ENCODE data around the gene TNS4. TPM values are rescaled to one million over a fixed set of nuclear protein-coding genes. Genes with fewer than 3 reads are reported as not detected.

The TNS4 gene
- total RNA-seq, 4 donors from 2014 or later, result 2.2 TPM; not detected in 3

DNA sequence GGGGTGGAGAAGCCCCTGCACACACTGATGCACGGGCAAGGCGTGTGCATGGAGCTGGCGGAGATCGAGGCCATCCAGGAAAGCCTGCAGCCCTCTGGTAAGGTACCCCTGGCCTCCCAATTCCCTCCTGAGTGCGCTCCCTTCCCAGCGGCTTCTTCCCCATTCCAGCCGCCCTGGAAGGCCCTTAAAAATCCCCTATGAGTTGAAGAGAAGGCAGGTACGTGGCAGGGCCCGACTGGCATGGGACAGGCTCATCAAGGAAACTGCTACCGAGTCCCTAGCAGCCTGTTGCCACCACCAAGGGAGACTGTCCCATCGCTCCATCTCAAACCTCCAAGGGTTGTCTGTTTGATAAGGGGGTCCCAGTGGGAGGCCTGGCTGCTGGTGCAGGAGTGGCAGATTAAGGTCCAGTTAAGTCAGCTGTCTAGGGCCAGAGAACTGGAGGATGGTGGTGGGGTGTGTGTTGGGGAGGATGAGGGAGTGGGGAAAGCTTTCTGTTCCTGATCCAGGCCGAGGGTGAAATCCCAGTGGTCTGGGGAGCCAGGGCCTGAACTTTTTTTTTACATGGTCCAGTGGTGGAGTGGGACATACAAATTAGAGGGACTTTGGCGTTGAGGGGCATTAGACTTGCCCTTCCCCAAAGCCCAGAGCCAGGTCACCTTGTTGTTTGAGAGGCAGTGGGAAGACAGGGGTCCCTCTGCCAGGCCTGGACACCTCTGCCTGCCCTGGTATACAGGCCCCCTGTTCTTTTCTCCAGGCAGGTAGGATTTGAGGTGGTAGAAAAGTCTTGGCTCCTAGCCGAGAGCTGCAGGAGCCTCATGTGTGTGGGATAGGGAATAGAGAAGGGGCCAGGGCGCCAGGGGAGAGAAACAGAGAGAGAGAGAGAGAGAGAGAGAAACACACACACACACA is 57.2 kb downstream of the TNS4 start:
- no peak for TF ChIP-seq POLR2A (IDR thresholded peaks at IDR 0.05)
- TF ChIP-seq EP300 (IDR thresholded peaks at IDR 0.05), result no peak
- no peak for TF ChIP-seq CTCF (IDR thresholded peaks at IDR 0.05)
- no peak for TF ChIP-seq POLR2AphosphoS5 (IDR thresholded peaks at IDR 0.05)
- ATAC-seq, result no peak
- H3K4me3 ChIP-seq, result peak overlapping the region; percentile 54 to 78
- 0 to 6% methylated on average over 3 of the region's 15 CpGs for WGBS, 2 donors (ENCODE audit: low coverage in 1 of 2)
- no peaks in the 10 kb centered on the region for H3K27me3 ChIP-seq
- no peaks in the 10 kb centered on the region for H3K9me3 ChIP-seq
- no peaks in the 10 kb centered on the region for H3K36me3 ChIP-seq
- peaks cover 14 to 76% (median 39%) of the 10 kb centered on the region in 3 donors for H3K4me1 ChIP-seq
- H3K27ac ChIP-seq, result peak overlapping the region; percentile 90 to 99 (median 97)

GRCh38 chr17:40443196-40443987 is 58.0 kb downstream of the TNS4 start, which contains the start of gene IGFBP4:
TSS of gene IGFBP4 (plus strand) at chr17:40443450. CDS start at chr17:40443736, 286 bp downstream.
- Histone ChIP-seq H3K4me1 (peaks cover 6 to 68% (median 31%) of the 10 kb centered on the region in 3 donors), H3K36me3 (no peaks in the 10 kb centered on the region), H3K27ac (peak within 1 kb of the TSS; percentile 90 to 99 (median 97)), H3K27me3 (no peaks in the 10 kb centered on the region), H3K4me3 (peak within 1 kb of the TSS; percentile 54 to 78), H3K9me3 (no peaks in the 10 kb centered on the region)
- TF ChIP-seq POLR2A (IDR thresholded peaks at IDR 0.05) (peak; percentile 85 to 89), CTCF (IDR thresholded peaks at IDR 0.05) (peak in 3 of 4 experiments; percentile 27 to 50 (median 49)), POLR2AphosphoS5 (IDR thresholded peaks at IDR 0.05) (peak; percentile 62), EP300 (IDR thresholded peaks at IDR 0.05) (no peak)
- no CpG with 5 or more reads among the region's 98 CpGs for WGBS, 2 donors (ENCODE audit: low coverage in 1 of 2)
- peak; percentile 76 for ATAC-seq

- Histone ChIP-seq H3K4me1 (peaks cover 4 to 63% (median 23%) of the 10 kb centered on the region in 3 donors), H3K4me3 (peak overlapping the region; percentile 54 to 78), H3K27me3 (no peaks in the 10 kb centered on the region), H3K9me3 (no peaks in the 10 kb centered on the region), H3K27ac (peak overlapping the region; percentile 90 to 99 (median 97)), H3K36me3 (no peaks in the 10 kb centered on the region)
- TF ChIP-seq POLR2A (IDR thresholded peaks at IDR 0.05) (no peak), POLR2AphosphoS5 (IDR thresholded peaks at IDR 0.05) (peak; percentile 9), CTCF (IDR thresholded peaks at IDR 0.05) (peak in 2 of 4 experiments; percentile 21 to 49), EP300 (IDR thresholded peaks at IDR 0.05) (no peak)
- 7 to 8% methylated on average over 9 to 15 of the region's 29 CpGs for WGBS, 2 donors (ENCODE audit: low coverage in 1 of 2)
- ATAC-seq, result peak; percentile 23
Measured at GRCh38 chr17:40442392-40443195, 58.8 kb downstream of the TNS4 start.

DNA sequence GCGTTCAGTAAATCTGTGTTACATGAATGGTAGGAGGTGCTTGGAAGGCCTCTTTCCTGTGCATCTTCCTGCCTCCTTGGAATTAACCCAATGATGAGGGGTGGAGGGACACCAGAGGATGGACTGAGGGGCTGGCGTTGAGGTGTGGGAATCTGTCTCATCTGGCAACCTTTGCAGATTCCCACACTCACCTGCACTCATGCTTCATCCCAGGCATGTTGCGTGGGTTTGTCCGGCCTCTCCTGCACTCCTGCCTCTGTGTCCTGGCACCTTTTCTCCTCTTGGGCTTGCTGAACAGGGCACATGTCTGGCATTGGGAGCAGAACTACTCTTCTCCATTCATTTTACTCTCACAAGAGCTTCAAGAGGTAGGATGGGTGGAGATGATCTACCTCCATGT is 61.3 kb downstream of the TNS4 start:
- Histone ChIP-seq H3K4me3 (no peak overlapping the region), H3K36me3 (no peaks in the 10 kb centered on the region), H3K9me3 (no peaks in the 10 kb centered on the region), H3K27me3 (no peaks in the 10 kb centered on the region), H3K27ac (no peak overlapping the region), H3K4me1 (peaks cover 0 to 52% (median 12%) of the 10 kb centered on the region in 3 donors)
- no peak for ATAC-seq
- no peak for TF ChIP-seq POLR2A (IDR thresholded peaks at IDR 0.05)
- no peak for TF ChIP-seq CTCF (IDR thresholded peaks at IDR 0.05)
- TF ChIP-seq EP300 (IDR thresholded peaks at IDR 0.05), result no peak
- TF ChIP-seq POLR2AphosphoS5 (IDR thresholded peaks at IDR 0.05), result no peak
- 33 to 71% methylated on average over 1 to 3 of the region's 4 CpGs for WGBS, 2 donors (ENCODE audit: low coverage in 1 of 2)

All from gastroesophageal sphincter (tissue), 4 donors.